Measurements from ENCODE around the gene SLC2A9. TPM values are rescaled to one million over a fixed set of nuclear protein-coding genes. Genes with fewer than 3 reads are reported as not detected.
A peak's percentile ranks its signal among the peaks of the same experiment; 100 is the strongest.

The SLC2A9 gene
- total and polyA plus RNA-seq, 2 of the 13 experiments (the other 11 are each of a cell fraction or from before 2014, with no cell fraction given): 36.2 to 42.3 TPM

- peak; percentile 97 for TF ChIP-seq THAP9 (CRISPR knock-in tag; IDR thresholded peaks at IDR 0.05; ENCODE audit: borderline replicate concordance)
- no peak for TF ChIP-seq HOXD1 (CRISPR knock-in tag; IDR thresholded peaks at IDR 0.05)
- no peak; the same call in 1 of the 2 replicates for TF ChIP-seq ZNF691 (CRISPR knock-in tag; IDR thresholded peaks at IDR 0.05; ENCODE audit: borderline replicate concordance, low read depth)
- TF ChIP-seq REXO4 (CRISPR knock-in tag; IDR thresholded peaks at IDR 0.05; ENCODE audit: borderline replicate concordance): no peak
- TF ChIP-seq MYNN (CRISPR knock-in tag; IDR thresholded peaks at IDR 0.05; ENCODE audit: low read depth): no peak
- no peak for TF ChIP-seq SNAI1 (CRISPR knock-in tag; IDR thresholded peaks at IDR 0.05; ENCODE audit: borderline replicate concordance)
- no peak for TF ChIP-seq ZNF720 (CRISPR knock-in tag; IDR thresholded peaks at IDR 0.05)
- no peak; the same call in 1 of the 2 replicates for TF ChIP-seq MIER3 (CRISPR knock-in tag; IDR thresholded peaks at IDR 0.05; ENCODE audit: borderline replicate concordance)
- TF ChIP-seq, protein P1, sequence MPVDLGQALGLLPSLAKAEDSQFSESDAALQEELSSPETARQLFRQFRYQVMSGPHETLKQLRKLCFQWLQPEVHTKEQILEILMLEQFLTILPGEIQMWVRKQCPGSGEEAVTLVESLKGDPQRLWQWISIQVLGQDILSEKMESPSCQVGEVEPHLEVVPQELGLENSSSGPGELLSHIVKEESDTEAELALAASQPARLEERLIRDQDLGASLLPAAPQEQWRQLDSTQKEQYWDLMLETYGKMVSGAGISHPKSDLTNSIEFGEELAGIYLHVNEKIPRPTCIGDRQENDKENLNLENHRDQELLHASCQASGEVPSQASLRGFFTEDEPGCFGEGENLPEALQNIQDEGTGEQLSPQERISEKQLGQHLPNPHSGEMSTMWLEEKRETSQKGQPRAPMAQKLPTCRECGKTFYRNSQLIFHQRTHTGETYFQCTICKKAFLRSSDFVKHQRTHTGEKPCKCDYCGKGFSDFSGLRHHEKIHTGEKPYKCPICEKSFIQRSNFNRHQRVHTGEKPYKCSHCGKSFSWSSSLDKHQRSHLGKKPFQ (CRISPR knock-in tag; IDR thresholded peaks at IDR 0.05; ENCODE audit: insufficient replicate concordance): no peak
- no peak for TF ChIP-seq PTBP1 (IDR thresholded peaks at IDR 0.05; ENCODE audit: low read depth, low read length, poor library complexity, severe bottlenecking)
- no peak for TF ChIP-seq ZNF503 (CRISPR knock-in tag; IDR thresholded peaks at IDR 0.05)
- TF ChIP-seq ZNF563 (CRISPR knock-in tag; IDR thresholded peaks at IDR 0.05): 0 out of 2 replicates have a peak, but pooled peaks have one; percentile 69
- TF ChIP-seq, protein P2, sequence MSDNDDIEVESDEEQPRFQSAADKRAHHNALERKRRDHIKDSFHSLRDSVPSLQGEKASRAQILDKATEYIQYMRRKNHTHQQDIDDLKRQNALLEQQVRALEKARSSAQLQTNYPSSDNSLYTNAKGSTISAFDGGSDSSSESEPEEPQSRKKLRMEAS (IDR thresholded peaks at IDR 0.05): peak; percentile 71
- TF ChIP-seq ZNF550 (CRISPR knock-in tag; IDR thresholded peaks at IDR 0.05; ENCODE audit: borderline replicate concordance): no peak
- peak; percentile 63 for TF ChIP-seq CREM (IDR thresholded peaks at IDR 0.05)
- no peak for TF ChIP-seq CREM (CRISPR knock-in tag; IDR thresholded peaks at IDR 0.05)
- no peak for TF ChIP-seq ZNF552 (CRISPR knock-in tag; IDR thresholded peaks at IDR 0.05; ENCODE audit: borderline replicate concordance)
- no peak; the same call in 1 of the 2 replicates for TF ChIP-seq ZNF772 (CRISPR knock-in tag; IDR thresholded peaks at IDR 0.05)
- TF ChIP-seq SKI (IDR thresholded peaks at IDR 0.05; ENCODE audit: partially characterized antibody): no peak
- 0 out of 2 replicates have a peak, but pooled peaks have one; percentile 4 for TF ChIP-seq ZFP36L1 (CRISPR knock-in tag; IDR thresholded peaks at IDR 0.05)
- no peak; the same call in 1 of the 2 replicates for TF ChIP-seq ZNF292 (CRISPR knock-in tag; IDR thresholded peaks at IDR 0.05; ENCODE audit: borderline replicate concordance, low read depth)
Observed at GRCh38 chr4:10020871-10021652, at the start of gene SLC2A9 (continued).

Data from HepG2 (cell line).